GM12891 (cell line): ENCODE data around the gene CDH19.

Experiments used
- POLR2A ChIP-seq: IDR thresholded peaks from 2 replicates; pipeline ENCODE4 v1.6.1; 2011; ENCODE audit warnings: low read depth, low read length, control low read depth
- POLR2AphosphoS5 ChIP-seq: IDR thresholded peaks from 2 replicates; pipeline ENCODE4 v1.6.1; 2011; ENCODE audit warnings: low read depth, low read length, control low read depth
- SPI1 ChIP-seq: IDR thresholded peaks from 2 replicates; pipeline ENCODE4 v1.6.1; 2011; ENCODE audit warnings: low read depth, low read length, control low read depth
- TAF1 ChIP-seq: IDR thresholded peaks from 2 replicates; pipeline ENCODE4 v1.6.1; 2011; ENCODE audit warnings: low read depth, low read length, control low read depth

- TF ChIP-seq SPI1 (no peak), POLR2A (no peak), TAF1 (no peak), POLR2AphosphoS5 (no peak)
These were observed 41.6 kb downstream of the CDH19 start for GRCh38 chr18:66562279-66562678.
